Esophagus muscularis mucosa (tissue), 4 donors: Measurements from ENCODE around the gene AHRR. TPM values are rescaled to one million over a fixed set of nuclear protein-coding genes. Genes with fewer than 3 reads are reported as not detected.
A peak's percentile ranks its signal among the peaks of the same experiment; 100 is the strongest.
"Not testable (repeated sequence)": the region's sequence is repeated elsewhere in the genome, so short reads cannot be mapped to it uniquely, and the experiment has no call there.

ENCODE experiments used
- DNase-seq: peaks from one replicate; pipeline ENCODE4 v3.0.0-alpha.2; 2017; ENCODE audit errors: extremely low spot score
- H3K27ac ChIP-seq, 4 donors: fragments of 200-600 bp; sonication (generic); replicated peaks in 1 of 4; 1 replicate in 3 of 4; 2 replicates in 1 of 4; pipeline ENCODE4 v1.5.1; 2016 to 2019; ENCODE audit warnings: mild to moderate bottlenecking in 1 of 4
- H3K27me3 ChIP-seq, 4 donors: fragments of 200-600 bp; sonication (generic); one replicate each; pipeline versions ENCODE4 v1.5.1 to v1.6.0; 2016 to 2019
- H3K36me3 ChIP-seq, 4 donors: fragments of 200-600 bp; sonication (generic); one replicate each; pipeline ENCODE4 v1.5.1; 2016 to 2019
- H3K4me1 ChIP-seq, 4 donors: fragments of 200-600 bp; sonication (generic); one replicate each; pipeline ENCODE4 v1.5.1; 2016 to 2019
- H3K4me3 ChIP-seq, 4 donors: fragments of 200-600 bp; sonication (generic); 1 replicate in 2 of 4; 2 replicates in 2 of 4; pipeline ENCODE4 v1.5.1; 2016 to 2019; ENCODE audit warnings: mild to moderate bottlenecking in 4 of 4, moderate library complexity in 1 of 4
- H3K9me3 ChIP-seq, 4 donors: fragments of 200-600 bp; sonication (generic); 1 replicate in 3 of 4; 2 replicates in 1 of 4; pipeline ENCODE4 v1.5.1; 2016 to 2019
- CTCF ChIP-seq, 3 experiments: fragments of 200-600 bp in 2 of 3; fragments of 450-650 bp in 1 of 3; sonication (generic) in 2 of 3; IDR thresholded peaks; one replicate each; pipeline ENCODE4 v1.5.1; 2017 to 2019; ENCODE audit warnings: antibody characterized with exemption in 3 of 3, mild to moderate bottlenecking in 2 of 3, moderate library complexity in 1 of 3
- EP300 ChIP-seq: sonication (generic); formaldehyde crosslinking; IDR thresholded peaks from one replicate; pipeline ENCODE4 v1.6.1; 2017; ENCODE audit warnings: antibody characterized with exemption
- POLR2A ChIP-seq: fragments of 450-650 bp; IDR thresholded peaks from one replicate; pipeline ENCODE4 v1.6.1; 2017; ENCODE audit warnings: antibody characterized with exemption, moderate library complexity, mild to moderate bottlenecking, low read depth
- POLR2AphosphoS5 ChIP-seq, 2 donors: sonication (generic); formaldehyde crosslinking; IDR thresholded peaks; one replicate each; pipeline ENCODE4 v1.6.1; 2017; ENCODE audit warnings: antibody characterized with exemption in 2 of 2
- WGBS: methylation state at CpG from one replicate; pipeline ENCODE4 v1.1.5; 2018; 5-methylcytosine and 5-hydroxymethylcytosine counted together
- intact Hi-C: fragments of 100-400 bp; cut with DNase I; formaldehyde crosslinking; loops from one replicate; pipeline ENCODE4 v1.15.1; 2023
- total RNA-seq, 4 donors: library from RNA; depleted of rRNA; stranded (reverse); fragments of >200 nt; gene quantifications; one replicate each; pipeline versions ENCODE4 v1.1.0 to v1.2.1, GENCODE V29; 2016

Gene AHRR
- total RNA-seq, 4 donors from 2014 or later = 0.33 to 5.5 (median 0.86) TPM

- H3K4me1 ChIP-seq = peaks cover 0 to 18% (median 0%) of the 10 kb centered on the region in 4 donors
- no peak overlapping the region for H3K27ac ChIP-seq
- intact Hi-C loops = no loop called here
- peaks cover 0 to 9% (median 0%) of the 10 kb centered on the region in 4 donors for H3K27me3 ChIP-seq
- TF ChIP-seq EP300 (no peak), POLR2AphosphoS5 (IDR thresholded peaks at IDR 0.05) (no peak), CTCF (IDR thresholded peaks at IDR 0.05) (no peak), POLR2A (no peak)
- DNase-seq = no peak
- WGBS = 78% methylated on average over 13 of the region's 13 CpGs
- no peaks in the 10 kb centered on the region for H3K9me3 ChIP-seq
- H3K36me3 ChIP-seq = no peaks in the 10 kb centered on the region
- H3K4me3 ChIP-seq = no peak overlapping the region
These were observed 90.2 kb downstream of the AHRR start for GRCh38 chr5:411728-412127.

- H3K27ac ChIP-seq = peak overlapping the region in 1 of 4 donors; percentile 82
- WGBS = 32% methylated on average over 28 of the region's 42 CpGs
These were observed 93.7 kb downstream of the AHRR start for GRCh38 chr5:414991-415927.

GRCh38 chr5:415928-416635 is 94.6 kb downstream of the AHRR start:
- 57% methylated on average over 12 of the region's 24 CpGs for WGBS
- Histone ChIP-seq H3K4me3 (peak overlapping the region in 1 of 4 donors; percentile 27), H3K4me1 (peaks cover 0 to 18% (median 0%) of the 10 kb centered on the region in 4 donors), H3K36me3 (no peaks in the 10 kb centered on the region), H3K27me3 (peaks cover 0 to 9% (median 0%) of the 10 kb centered on the region in 4 donors), H3K9me3 (no peaks in the 10 kb centered on the region), H3K27ac (peak overlapping the region in 1 of 4 donors; percentile 82)
- DNase-seq = no peak
- intact Hi-C loops = no loop called here
- TF ChIP-seq CTCF (IDR thresholded peaks at IDR 0.05) = no peak
- TF ChIP-seq EP300 = no peak
- TF ChIP-seq POLR2AphosphoS5 (IDR thresholded peaks at IDR 0.05) = no peak
- TF ChIP-seq POLR2A = no peak

More at GRCh38 chr5:414991-415927, 93.7 kb downstream of the AHRR start:
- H3K27me3 ChIP-seq, H3K36me3 ChIP-seq, H3K9me3 ChIP-seq, intact Hi-C loops, DNase-seq: not testable (repeated sequence)
- H3K4me1 ChIP-seq = peaks cover 0 to 18% (median 0%) of the 10 kb centered on the region in 4 donors
- H3K4me3 ChIP-seq = peak overlapping the region in 1 of 4 donors; percentile 27

GRCh38 chr5:416636-416960 is 95.1 kb downstream of the AHRR start:
- Histone ChIP-seq H3K36me3 (no peaks in the 10 kb centered on the region), H3K4me3 (no peak overlapping the region), H3K27me3 (peaks cover 0 to 9% (median 0%) of the 10 kb centered on the region in 4 donors), H3K4me1 (peaks cover 0 to 18% (median 0%) of the 10 kb centered on the region in 4 donors), H3K27ac (no peak overlapping the region), H3K9me3 (no peaks in the 10 kb centered on the region)
- no peak for DNase-seq
- TF ChIP-seq POLR2AphosphoS5 (IDR thresholded peaks at IDR 0.05) (no peak), POLR2A (no peak), EP300 (no peak)
- 97% methylated on average over 8 of the region's 14 CpGs for WGBS
- intact Hi-C loops = no loop called here

DNA sequence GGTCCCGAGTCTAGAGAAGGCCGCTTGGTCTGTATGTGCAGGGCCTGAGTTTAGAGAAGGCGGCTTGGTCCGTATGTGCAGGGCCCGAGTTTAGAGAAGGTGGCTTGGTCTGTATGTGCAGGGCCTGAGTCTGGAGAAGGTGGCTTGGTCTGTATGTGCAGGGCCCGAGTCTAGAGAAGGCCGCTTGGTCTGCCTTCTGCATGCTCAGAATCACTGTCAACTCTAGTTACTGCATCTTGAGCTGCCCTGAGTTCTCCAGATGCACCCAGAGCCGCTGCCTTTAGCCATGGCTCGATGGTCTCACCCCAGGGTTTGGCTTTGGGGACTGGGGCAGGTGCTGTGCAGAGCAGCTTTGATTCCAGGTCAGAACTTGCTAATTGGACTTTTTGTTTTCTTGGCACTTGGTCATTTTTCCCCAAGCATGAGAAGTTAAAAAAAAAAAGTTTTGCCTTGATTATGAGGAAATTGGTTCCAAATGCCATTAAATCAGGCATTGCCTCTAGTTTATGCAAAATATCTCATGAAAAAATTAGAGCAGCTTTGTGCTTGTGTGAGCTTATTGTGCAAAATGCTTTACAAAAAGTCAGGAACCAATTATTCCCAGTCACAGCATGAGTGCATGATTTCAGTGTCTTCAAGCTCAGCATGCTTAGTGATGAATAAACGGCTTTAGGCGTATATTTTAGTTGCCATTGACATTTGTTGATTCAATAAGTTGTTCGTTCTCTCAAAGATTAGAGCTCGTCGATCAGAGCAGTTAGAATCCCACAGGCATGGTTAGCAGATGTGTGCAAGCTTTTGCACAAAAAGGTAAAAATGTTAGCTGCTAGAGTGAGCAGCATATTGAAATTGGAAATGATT is 96.0 kb downstream of the AHRR start:
- no peak overlapping the region for H3K27ac ChIP-seq
- no peak for TF ChIP-seq CTCF (IDR thresholded peaks at IDR 0.05)
- no peak for TF ChIP-seq EP300
- TF ChIP-seq POLR2AphosphoS5 (IDR thresholded peaks at IDR 0.05) = no peak
- TF ChIP-seq POLR2A = no peak
- 83% methylated on average over 14 of the region's 14 CpGs for WGBS
- no peak for DNase-seq
- H3K9me3 ChIP-seq = no peaks in the 10 kb centered on the region
- peaks cover 0 to 9% (median 0%) of the 10 kb centered on the region in 4 donors for H3K27me3 ChIP-seq
- peaks cover 0 to 18% (median 0%) of the 10 kb centered on the region in 4 donors for H3K4me1 ChIP-seq
- H3K36me3 ChIP-seq = no peaks in the 10 kb centered on the region
- no peak overlapping the region for H3K4me3 ChIP-seq
- intact Hi-C loops = no loop called here
